ENCODE data around the gene F2RL1. TPM values are rescaled to one million over a fixed set of nuclear protein-coding genes. Genes with fewer than 3 reads are reported as not detected.
A peak's percentile ranks its signal among the peaks of the same experiment; 100 is the strongest.
"Not testable (repeated sequence)": the region's sequence is repeated elsewhere in the genome, so short reads cannot be mapped to it uniquely, and the experiment has no call there.

The F2RL1 gene
- total RNA-seq, 2 donors from 2014 or later: not detected

DNA sequence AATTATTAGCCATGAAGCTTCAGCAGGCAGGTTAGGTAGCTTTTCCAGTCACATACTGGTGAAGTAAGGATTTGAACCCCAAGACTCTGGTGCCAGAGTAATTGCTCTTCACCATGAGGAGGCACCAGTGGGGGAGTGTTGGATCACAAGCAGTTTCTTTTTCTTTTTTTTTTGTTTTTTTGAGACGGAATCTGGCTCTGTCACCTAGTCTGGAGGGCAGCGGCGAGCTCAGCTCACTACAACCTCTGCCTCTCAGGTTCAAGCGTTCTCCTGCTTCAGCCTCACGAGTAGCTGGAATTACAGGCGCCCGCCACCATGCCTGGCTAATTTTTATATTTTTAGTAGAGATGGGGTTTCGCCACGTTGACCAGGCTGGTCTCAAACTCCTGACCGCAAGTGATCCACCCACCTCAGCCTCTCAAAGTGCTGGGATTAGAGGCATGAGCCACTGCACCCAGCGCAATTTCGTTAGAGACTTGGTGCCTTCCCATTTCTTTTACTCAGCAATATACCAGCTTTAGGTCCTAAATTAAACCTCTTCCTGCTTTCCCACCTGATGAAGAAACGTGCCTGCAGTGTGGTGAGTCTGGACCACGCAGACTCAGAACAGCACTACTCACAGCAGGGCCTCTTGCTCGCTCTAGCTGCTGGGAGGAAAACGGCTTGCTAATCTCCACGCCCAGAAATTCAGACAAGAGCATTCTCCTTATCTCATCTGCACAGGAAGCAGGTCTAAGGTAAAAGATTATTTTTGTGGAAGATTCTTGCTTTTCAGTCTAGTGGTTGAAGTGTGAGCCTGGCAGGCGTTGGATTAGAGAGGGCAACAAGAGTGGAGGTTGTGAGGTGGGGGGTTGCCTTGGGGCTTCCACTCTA is 30.8 kb downstream of the F2RL1 start, which contains the start of gene S100Z:
Gene S100Z, plus strand, starts transcription at position 596 of the 873 bp plus-strand sequence. CDS start 25,346 bp downstream, outside the sequence.
- peaks cover 17 to 24% of the 10 kb centered on the region in 2 donors for H3K4me1 Mint-ChIP-seq (ENCODE audit: low read depth in 2 of 2)
- H3K9me3 Mint-ChIP-seq: peaks cover 3% of the 10 kb centered on the region
- peak; percentile 64 to 78 for ATAC-seq
- DNase-seq (ENCODE audit: low spot score): no peak
- H3K36me3 Mint-ChIP-seq: peaks cover 5% of the 10 kb centered on the region
- H3K27me3 Mint-ChIP-seq: no peaks in the 10 kb centered on the region
- H3K4me3 Mint-ChIP-seq: peak within 1 kb of the TSS; percentile 36
- H3K27ac Mint-ChIP-seq: peak within 1 kb of the TSS in 1 of 2 donors; percentile 72

- Mint-ChIP-seq H3K4me3 (peak overlapping the region; percentile 36), H3K27ac (peak overlapping the region in 1 of 2 donors; percentile 72), H3K27me3 (no peaks in the 10 kb centered on the region), H3K4me1 (ENCODE audit: low read depth in 2 of 2) (peaks cover 23 to 28% of the 10 kb centered on the region in 2 donors), H3K36me3 (peaks cover 9% of the 10 kb centered on the region), H3K9me3 (peaks cover 6% of the 10 kb centered on the region)
- no peak for ATAC-seq
- DNase-seq (ENCODE audit: low spot score): no peak
These were observed 31.8 kb downstream of the F2RL1 start for GRCh38 chr5:76850543-76851145.

GRCh38 chr5:76851728-76852369 is 33.0 kb downstream of the F2RL1 start:
- Mint-ChIP-seq H3K9me3 (peaks cover 15% of the 10 kb centered on the region), H3K36me3 (peaks cover 21% of the 10 kb centered on the region), H3K27ac (peak overlapping the region in 1 of 2 donors; percentile 72), H3K4me3 (no peak overlapping the region), H3K27me3 (no peaks in the 10 kb centered on the region), H3K4me1 (ENCODE audit: low read depth in 2 of 2) (peaks cover 35 to 41% of the 10 kb centered on the region in 2 donors)
- no peak for ATAC-seq
- DNase-seq (ENCODE audit: low spot score): no peak

- no peak for ATAC-seq
- H3K27ac Mint-ChIP-seq: no peak overlapping the region
- H3K36me3 Mint-ChIP-seq: peaks cover 22% of the 10 kb centered on the region
- no peaks in the 10 kb centered on the region for H3K27me3 Mint-ChIP-seq
- DNase-seq (ENCODE audit: low spot score): no peak
- H3K4me3 Mint-ChIP-seq: no peak overlapping the region
- H3K9me3 Mint-ChIP-seq: peaks cover 15% of the 10 kb centered on the region
- H3K4me1 Mint-ChIP-seq (ENCODE audit: low read depth in 2 of 2): peaks cover 38 to 41% of the 10 kb centered on the region in 2 donors
These were observed 33.9 kb downstream of the F2RL1 start for GRCh38 chr5:76852772-76853171.

GRCh38 chr5:76853741-76854140 is 34.9 kb downstream of the F2RL1 start:
- H3K4me3 Mint-ChIP-seq; ATAC-seq; H3K27me3 Mint-ChIP-seq; DNase-seq (ENCODE audit: low spot score): not testable (repeated sequence)
- peaks cover 38 to 41% of the 10 kb centered on the region in 2 donors for H3K4me1 Mint-ChIP-seq (ENCODE audit: low read depth in 2 of 2)
- peak overlapping the region; percentile 4 to 99 for H3K27ac Mint-ChIP-seq
- peaks cover 22% of the 10 kb centered on the region for H3K36me3 Mint-ChIP-seq
- H3K9me3 Mint-ChIP-seq: peaks cover 15% of the 10 kb centered on the region

DNA sequence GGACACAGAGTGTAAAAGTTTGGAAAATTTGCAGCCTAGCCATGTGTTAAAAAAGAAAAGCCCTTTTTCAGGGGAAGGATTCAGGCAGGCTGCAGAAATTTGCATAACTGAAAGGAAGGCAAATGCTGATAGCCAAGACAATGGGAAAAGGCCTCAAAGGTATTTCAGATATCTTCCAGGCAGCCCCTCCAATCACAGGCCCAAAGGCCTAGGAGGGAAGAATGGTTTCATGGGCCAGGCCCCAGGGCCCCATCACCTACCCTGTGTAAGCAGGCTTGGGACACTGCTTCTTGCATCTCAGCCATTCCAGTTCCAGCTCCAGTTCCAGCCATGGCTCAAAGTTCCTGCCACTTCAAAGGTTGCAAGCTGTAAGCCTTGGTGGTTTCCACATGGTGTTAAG is 35.8 kb downstream of the F2RL1 start:
- Mint-ChIP-seq H3K4me3 (no peak overlapping the region), H3K27me3 (no peaks in the 10 kb centered on the region), H3K9me3 (peaks cover 15% of the 10 kb centered on the region), H3K4me1 (ENCODE audit: low read depth in 2 of 2) (peaks cover 37 to 41% of the 10 kb centered on the region in 2 donors), H3K27ac (peak overlapping the region; percentile 93 to 99), H3K36me3 (peaks cover 22% of the 10 kb centered on the region)
- DNase-seq (ENCODE audit: low spot score) (no peak), ATAC-seq (no peak)

GRCh38 chr5:76855501-76855900 is 36.7 kb downstream of the F2RL1 start:
- DNase-seq (ENCODE audit: low spot score); ATAC-seq; H3K27me3 Mint-ChIP-seq: not testable (repeated sequence)
- Mint-ChIP-seq H3K4me1 (ENCODE audit: low read depth in 2 of 2) (peaks cover 33 to 35% of the 10 kb centered on the region in 2 donors), H3K4me3 (peak overlapping the region; percentile 73), H3K27ac (peak overlapping the region; percentile 93 to 99), H3K36me3 (peaks cover 22% of the 10 kb centered on the region), H3K9me3 (peaks cover 15% of the 10 kb centered on the region)

DNA sequence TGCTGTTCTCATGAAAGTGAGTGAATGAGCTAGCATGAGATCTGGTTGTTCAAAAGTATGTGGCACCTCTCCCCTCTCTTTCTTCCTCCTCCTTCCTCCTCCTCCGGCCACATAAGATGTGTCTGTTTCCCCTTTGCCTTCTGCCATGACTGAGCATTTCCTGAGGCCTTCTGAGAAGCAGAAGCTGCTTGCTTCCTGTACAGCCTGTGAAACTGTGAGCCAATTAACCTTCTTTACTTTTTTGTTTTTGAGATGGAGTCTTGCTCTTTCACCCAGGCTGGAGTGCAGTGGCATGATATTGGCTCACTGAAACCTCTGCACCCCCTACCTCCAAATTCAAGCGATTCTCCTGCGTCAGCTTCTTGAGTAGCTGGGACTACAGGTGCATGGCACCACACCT is 37.1 kb downstream of the F2RL1 start:
- DNase-seq (ENCODE audit: low spot score): peak; percentile 65
- peaks cover 15% of the 10 kb centered on the region for H3K9me3 Mint-ChIP-seq
- no peaks in the 10 kb centered on the region for H3K27me3 Mint-ChIP-seq
- peaks cover 22% of the 10 kb centered on the region for H3K36me3 Mint-ChIP-seq
- H3K27ac Mint-ChIP-seq: peak overlapping the region; percentile 93 to 99
- H3K4me3 Mint-ChIP-seq: peak overlapping the region; percentile 73
- ATAC-seq: peak; percentile 85 to 92
- peaks cover 31% of the 10 kb centered on the region in 2 donors for H3K4me1 Mint-ChIP-seq (ENCODE audit: low read depth in 2 of 2)

DNA sequence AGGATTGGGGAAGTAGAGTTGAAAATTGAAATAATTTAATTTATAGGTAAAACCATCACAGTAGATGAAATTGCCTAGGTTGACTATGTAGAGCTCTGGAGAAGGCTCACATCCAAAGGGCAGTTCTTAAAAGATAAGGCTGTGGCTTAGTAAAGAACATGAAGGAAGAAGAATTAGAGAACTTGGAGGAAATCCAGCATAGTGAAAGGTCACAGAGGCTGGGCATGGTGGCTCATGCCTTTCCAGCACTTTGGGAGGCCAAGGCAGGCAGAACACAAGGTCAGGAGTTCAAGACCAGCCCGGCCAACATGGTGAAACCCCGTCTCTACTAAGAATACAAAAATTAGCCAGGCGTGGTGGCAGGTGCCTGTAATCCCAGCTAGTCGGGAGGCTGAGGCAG is 38.0 kb downstream of the F2RL1 start:
- Mint-ChIP-seq H3K4me1 (ENCODE audit: low read depth in 2 of 2) (peaks cover 22 to 25% of the 10 kb centered on the region in 2 donors), H3K4me3 (peak overlapping the region; percentile 73), H3K36me3 (peaks cover 22% of the 10 kb centered on the region), H3K9me3 (peaks cover 15% of the 10 kb centered on the region), H3K27ac (peak overlapping the region; percentile 93 to 99)
- not testable (repeated sequence) for DNase-seq (ENCODE audit: low spot score); H3K27me3 Mint-ChIP-seq; ATAC-seq

- Mint-ChIP-seq H3K27ac (no peak overlapping the region), H3K27me3 (no peaks in the 10 kb centered on the region), H3K4me3 (no peak overlapping the region), H3K9me3 (peaks cover 12% of the 10 kb centered on the region), H3K4me1 (ENCODE audit: low read depth in 2 of 2) (peaks cover 17 to 21% of the 10 kb centered on the region in 2 donors), H3K36me3 (peaks cover 17% of the 10 kb centered on the region)
- DNase-seq (ENCODE audit: low spot score): no peak
- ATAC-seq: no peak
These were observed 40.9 kb downstream of the F2RL1 start for GRCh38 chr5:76859591-76860247.

GRCh38 chr5:76861612-76862011 is 42.8 kb downstream of the F2RL1 start:
- H3K9me3 Mint-ChIP-seq: peaks cover 2% of the 10 kb centered on the region
- H3K4me3 Mint-ChIP-seq: no peak overlapping the region
- H3K27me3 Mint-ChIP-seq: no peaks in the 10 kb centered on the region
- ATAC-seq (no peak), DNase-seq (ENCODE audit: low spot score) (no peak)
- no peak overlapping the region for H3K27ac Mint-ChIP-seq
- H3K36me3 Mint-ChIP-seq: peaks cover 3% of the 10 kb centered on the region
- peaks cover 3 to 5% of the 10 kb centered on the region in 2 donors for H3K4me1 Mint-ChIP-seq (ENCODE audit: low read depth in 2 of 2)

DNA sequence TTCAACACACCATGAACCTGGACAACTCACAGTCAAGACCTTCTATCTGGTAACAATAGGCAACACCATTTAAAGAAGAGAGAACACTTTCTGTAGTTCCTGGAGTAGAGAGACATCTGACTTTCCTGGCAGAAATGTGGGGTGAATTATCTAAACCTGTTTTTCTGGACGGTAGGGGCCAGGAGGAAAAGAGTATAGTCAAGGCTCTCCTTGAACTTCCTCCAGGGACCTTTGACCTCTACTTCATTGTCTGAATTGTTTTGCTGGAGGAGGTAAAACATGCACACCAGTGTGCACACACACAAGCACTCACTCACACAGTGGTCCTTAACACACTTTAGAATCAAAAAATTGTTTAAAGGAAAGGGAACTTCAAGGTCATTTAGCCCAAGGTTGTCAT is 44.2 kb downstream of the F2RL1 start:
- Mint-ChIP-seq H3K27ac (no peak overlapping the region), H3K4me1 (ENCODE audit: low read depth in 2 of 2) (no peaks in the 10 kb centered on the region), H3K27me3 (no peaks in the 10 kb centered on the region), H3K36me3 (no peaks in the 10 kb centered on the region), H3K4me3 (no peak overlapping the region), H3K9me3 (no peaks in the 10 kb centered on the region)
- no peak for DNase-seq (ENCODE audit: low spot score)
- ATAC-seq: no peak

- no peak for ATAC-seq
- no peak overlapping the region for H3K4me3 Mint-ChIP-seq
These were observed 47.7 kb downstream of the F2RL1 start for GRCh38 chr5:76866503-76866902.

More at GRCh38 chr5:76866503-76866902, 47.7 kb downstream of the F2RL1 start:
- no peak overlapping the region for H3K27ac Mint-ChIP-seq
- no peaks in the 10 kb centered on the region for H3K36me3 Mint-ChIP-seq
- no peaks in the 10 kb centered on the region for H3K4me1 Mint-ChIP-seq (ENCODE audit: low read depth in 2 of 2)
- DNase-seq (ENCODE audit: low spot score): no peak
- peaks cover 2 to 10% of the 10 kb centered on the region in 2 donors for H3K27me3 Mint-ChIP-seq
- H3K9me3 Mint-ChIP-seq: no peaks in the 10 kb centered on the region
